HTR-8/SVneo (cell line): ENCODE measurements around the gene GNG7.
"Not testable (repeated sequence)": the region's sequence is repeated elsewhere in the genome, so short reads cannot be mapped to it uniquely, and the experiment has no call there.

Experiments used
- DNase-seq: peaks from one replicate; pipeline ENCODE4 v3.0.0; 2011; ENCODE audit warnings: low spot score, mixed read lengths; ENCODE audit not compliant: insufficient read length
- FAIRE-seq: peaks from 2 replicates; lab custom pipeline; 2011; peaks lifted over from hg19 to GRCh38; lab: Jason Lieb, UNC

Gene GNG7

GRCh38 chr19:2586196-2586595 is 116.3 kb downstream of the GNG7 start:
- no peak for DNase-seq
- FAIRE-seq: no peak

GRCh38 chr19:2584002-2584401 is 118.5 kb downstream of the GNG7 start:
- no peak for FAIRE-seq
- DNase-seq: no peak

- FAIRE-seq (no peak), DNase-seq (no peak)
Measured at GRCh38 chr19:2582984-2583956, 119.2 kb downstream of the GNG7 start.

GRCh38 chr19:2580396-2580795 is 122.1 kb downstream of the GNG7 start:
- FAIRE-seq, DNase-seq: not testable (repeated sequence)

GRCh38 chr19:2579678-2580280 is 122.7 kb downstream of the GNG7 start:
- no peak for DNase-seq
- no peak for FAIRE-seq

- DNase-seq (peak; percentile 84), FAIRE-seq (no peak)
Measured at GRCh38 chr19:2578901-2579677, 123.4 kb downstream of the GNG7 start.

- FAIRE-seq: no peak
- peak; percentile 52 for DNase-seq
Measured at GRCh38 chr19:2578391-2578890, 124.1 kb downstream of the GNG7 start.

- FAIRE-seq: no peak
- DNase-seq: no peak
Measured at GRCh38 chr19:2577722-2578335, 124.7 kb downstream of the GNG7 start.

- no peak for DNase-seq
- peak; percentile 84 for FAIRE-seq
Measured at GRCh38 chr19:2575734-2576481, 126.6 kb downstream of the GNG7 start.

- DNase-seq (no peak), FAIRE-seq (no peak)
Measured at GRCh38 chr19:2574971-2575630, 127.4 kb downstream of the GNG7 start.

- FAIRE-seq (no peak), DNase-seq (no peak)
Measured at GRCh38 chr19:2574478-2574931, 128.0 kb downstream of the GNG7 start.

- no peak for FAIRE-seq
- DNase-seq: no peak
Measured at GRCh38 chr19:2573916-2574315, 128.6 kb downstream of the GNG7 start.

GRCh38 chr19:2572152-2572551 is 130.3 kb downstream of the GNG7 start:
- FAIRE-seq, DNase-seq: not testable (repeated sequence)

- FAIRE-seq (no peak), DNase-seq (no peak)
Measured at GRCh38 chr19:2569596-2570465, 132.7 kb downstream of the GNG7 start.

- peak; percentile 84 for FAIRE-seq
- DNase-seq: no peak
Measured at GRCh38 chr19:2567996-2568395, 134.5 kb downstream of the GNG7 start.

- DNase-seq (no peak), FAIRE-seq (no peak)
Measured at GRCh38 chr19:2567580-2567979, 134.9 kb downstream of the GNG7 start.

- DNase-seq, FAIRE-seq: not testable (repeated sequence)
Measured at GRCh38 chr19:2563546-2563945, 138.9 kb downstream of the GNG7 start.

GRCh38 chr19:2561895-2562294 is 140.6 kb downstream of the GNG7 start:
- FAIRE-seq (no peak), DNase-seq (no peak)
